Subcutaneous abdominal adipose tissue (tissue), 5 donors: ENCODE measurements around the gene DNAJB2.

Experiments
- H3K27ac ChIP-seq: one replicate; pipeline ENCODE4 v1.7.0; 2013; ENCODE audit warnings: low read depth, mild to moderate bottlenecking, inconsistent platforms, low read length, moderate library complexity
- H3K27me3 ChIP-seq, 5 donors: one replicate each; pipeline ENCODE4 v1.7.0; 2013; ENCODE audit warnings: low read length in 5 of 5, inconsistent platforms in 1 of 5; ENCODE audit not compliant: control insufficient read depth in 5 of 5, insufficient read depth in 4 of 5
- H3K36me3 ChIP-seq, 5 donors: one replicate each; pipeline ENCODE4 v1.7.0; 2013; ENCODE audit warnings: low read length in 5 of 5; ENCODE audit not compliant: control insufficient read depth in 5 of 5, insufficient read depth in 5 of 5
- H3K4me1 ChIP-seq, 5 donors: one replicate each; pipeline ENCODE4 v1.7.0; 2013; ENCODE audit warnings: low read length in 5 of 5, mild to moderate bottlenecking in 3 of 5, moderate library complexity in 1 of 5; ENCODE audit not compliant: control insufficient read depth in 5 of 5, insufficient read depth in 5 of 5
- H3K4me3 ChIP-seq, 5 donors: one replicate each; pipeline ENCODE4 v1.7.0; 2013; ENCODE audit warnings: low read length in 5 of 5, low read depth in 1 of 5
- H3K9ac ChIP-seq, 5 donors: one replicate each; pipeline ENCODE4 v1.7.0; 2013; ENCODE audit warnings: low read length in 5 of 5, mild to moderate bottlenecking in 4 of 5, moderate library complexity in 3 of 5
- H3K9me3 ChIP-seq, 5 donors: one replicate each; pipeline ENCODE4 v1.7.0; 2013; ENCODE audit warnings: low read length in 5 of 5; ENCODE audit not compliant: control insufficient read depth in 5 of 5
- donor health status: healthy.
- donor health status: healthy.
- donor health status: healthy.
- donor health status: healthy.
- donor health status: healthy.

The DNAJB2 gene

DNA sequence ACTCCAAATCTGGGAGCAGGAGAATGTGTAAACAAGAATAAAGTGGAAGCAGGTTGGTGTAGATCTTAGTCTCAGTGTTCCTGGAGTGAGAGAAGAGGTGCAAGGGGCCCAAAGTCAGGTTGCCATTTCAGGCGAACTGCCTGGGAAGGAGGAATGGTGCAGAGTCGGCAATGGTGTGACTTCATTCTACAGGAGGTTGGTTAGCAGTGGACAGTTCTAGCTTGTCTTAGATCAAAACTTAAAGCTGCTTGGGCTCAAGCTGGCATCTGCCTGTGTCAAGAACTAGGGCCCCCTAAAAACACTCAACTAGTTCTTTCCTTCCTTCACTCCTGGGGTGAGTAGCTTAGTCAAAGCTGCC, 30.3 kb upstream of the DNAJB2 start:
- no peak overlapping the region for H3K4me3 ChIP-seq
- peak overlapping the region; percentile 58 for H3K27ac ChIP-seq
- peak overlapping the region in 2 of 5 donors; percentile 9 to 28 for H3K9ac ChIP-seq
- no peaks in the 10 kb centered on the region for H3K9me3 ChIP-seq
- peaks cover 0 to 13% (median 11%) of the 10 kb centered on the region in 5 donors for H3K27me3 ChIP-seq
- peaks cover 9 to 74% (median 58%) of the 10 kb centered on the region in 5 donors for H3K4me1 ChIP-seq
- peaks cover 0 to 38% (median 15%) of the 10 kb centered on the region in 5 donors for H3K36me3 ChIP-seq

- Histone ChIP-seq H3K4me3 (peak overlapping the region in 1 of 5 donors; percentile 4), H3K9ac (peak overlapping the region in 3 of 5 donors; percentile 9 to 36 (median 28)), H3K36me3 (peaks cover 0 to 38% (median 15%) of the 10 kb centered on the region in 5 donors), H3K27me3 (peaks cover 0 to 18% (median 17%) of the 10 kb centered on the region in 5 donors), H3K4me1 (peaks cover 9 to 78% (median 63%) of the 10 kb centered on the region in 5 donors), H3K27ac (peak overlapping the region; percentile 58), H3K9me3 (no peaks in the 10 kb centered on the region)
These were observed 29.8 kb upstream of the DNAJB2 start for GRCh38 chr2:219249203-219249980.

- H3K4me1 ChIP-seq: peaks cover 9 to 76% (median 60%) of the 10 kb centered on the region in 5 donors
- peaks cover 0 to 38% (median 15%) of the 10 kb centered on the region in 5 donors for H3K36me3 ChIP-seq
- no peak overlapping the region for H3K9ac ChIP-seq
- no peak overlapping the region for H3K4me3 ChIP-seq
- no peaks in the 10 kb centered on the region for H3K9me3 ChIP-seq
- H3K27ac ChIP-seq: peak overlapping the region; percentile 58
- H3K27me3 ChIP-seq: peaks cover 0 to 25% (median 23%) of the 10 kb centered on the region in 5 donors
These were observed 29.0 kb upstream of the DNAJB2 start for GRCh38 chr2:219250049-219250781.

DNA sequence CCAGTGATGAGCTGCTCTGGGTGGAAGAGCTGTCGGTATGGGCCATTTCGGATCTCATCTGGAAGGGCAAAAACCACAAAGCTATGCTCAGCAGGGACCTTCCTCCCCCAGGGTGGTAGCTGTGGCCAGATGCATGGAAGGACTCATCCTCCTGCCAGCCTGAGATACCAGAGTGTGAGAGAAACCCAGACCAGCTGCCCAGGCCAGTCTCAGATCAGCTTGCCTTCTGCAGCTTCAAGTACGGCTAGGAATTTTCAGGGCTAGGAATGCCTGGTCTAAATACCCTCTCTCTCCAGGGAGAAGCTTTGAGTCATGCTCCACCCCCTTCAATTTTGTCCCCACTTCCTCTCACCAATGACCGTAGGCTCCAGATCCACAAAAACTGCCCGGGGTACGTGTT, 27.5 kb upstream of the DNAJB2 start:
- Histone ChIP-seq H3K27me3 (peaks cover 8 to 36% (median 28%) of the 10 kb centered on the region in 5 donors), H3K9ac (no peak overlapping the region), H3K4me3 (peak overlapping the region in 1 of 5 donors; percentile 77), H3K36me3 (peaks cover 0 to 36% (median 15%) of the 10 kb centered on the region in 5 donors), H3K27ac (no peak overlapping the region), H3K9me3 (no peaks in the 10 kb centered on the region), H3K4me1 (peaks cover 7 to 64% (median 51%) of the 10 kb centered on the region in 5 donors)

GRCh38 chr2:219252084-219252483, 27.1 kb upstream of the DNAJB2 start:
- peaks cover 7 to 60% (median 48%) of the 10 kb centered on the region in 5 donors for H3K4me1 ChIP-seq
- no peak overlapping the region for H3K27ac ChIP-seq
- peak overlapping the region in 2 of 5 donors; percentile 77 to 82 for H3K4me3 ChIP-seq
- peaks cover 0 to 32% (median 15%) of the 10 kb centered on the region in 5 donors for H3K36me3 ChIP-seq
- H3K9me3 ChIP-seq: no peaks in the 10 kb centered on the region
- H3K9ac ChIP-seq: no peak overlapping the region
- peaks cover 8 to 36% (median 28%) of the 10 kb centered on the region in 5 donors for H3K27me3 ChIP-seq

DNA sequence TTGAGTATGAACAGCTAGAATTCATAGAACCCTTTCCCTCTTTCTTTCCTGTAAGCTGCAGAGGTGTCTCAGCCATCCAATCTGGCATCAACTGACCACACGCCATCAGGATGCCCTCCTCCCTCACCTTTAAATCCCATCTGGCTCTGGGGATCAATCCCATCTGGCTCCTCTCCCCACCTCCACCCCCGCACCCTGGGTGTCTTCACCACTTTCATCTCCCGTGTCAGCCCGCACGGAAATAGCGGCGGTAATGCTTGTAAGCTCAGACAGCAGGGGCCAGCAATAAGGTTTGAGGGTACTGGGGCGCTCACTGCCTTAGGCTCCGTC, 26.6 kb upstream of the DNAJB2 start:
- Histone ChIP-seq H3K27ac (no peak overlapping the region), H3K9ac (peak overlapping the region in 2 of 5 donors; percentile 66 to 69), H3K4me3 (peak overlapping the region in 4 of 5 donors; percentile 36 to 82 (median 73))

GRCh38 chr2:219252900-219253752, 26.0 kb upstream of the DNAJB2 start, which contains the start of gene TUBA4B:
TUBA4B (plus strand) TSS chr2:219253243; CDS start chr2:219253408, 165 bp downstream.
- Histone ChIP-seq H3K4me1 (peaks cover 7 to 52% (median 40%) of the 10 kb centered on the region in 5 donors), H3K9me3 (no peaks in the 10 kb centered on the region), H3K4me3 (peak within 1 kb of the TSS; percentile 36 to 82 (median 69)), H3K9ac (peak within 1 kb of the TSS in 4 of 5 donors; percentile 20 to 69 (median 58)), H3K27me3 (peaks cover 8 to 36% (median 29%) of the 10 kb centered on the region in 5 donors), H3K27ac (no peak within 1 kb of the TSS), H3K36me3 (peaks cover 0 to 22% (median 8%) of the 10 kb centered on the region in 5 donors)

More for the DNA sequence above, 26.6 kb upstream of the DNAJB2 start:
- peaks cover 7 to 56% (median 44%) of the 10 kb centered on the region in 5 donors for H3K4me1 ChIP-seq
- H3K36me3 ChIP-seq: peaks cover 0 to 28% (median 14%) of the 10 kb centered on the region in 5 donors
- H3K9me3 ChIP-seq: no peaks in the 10 kb centered on the region
- H3K27me3 ChIP-seq: peaks cover 8 to 36% (median 28%) of the 10 kb centered on the region in 5 donors

DNA sequence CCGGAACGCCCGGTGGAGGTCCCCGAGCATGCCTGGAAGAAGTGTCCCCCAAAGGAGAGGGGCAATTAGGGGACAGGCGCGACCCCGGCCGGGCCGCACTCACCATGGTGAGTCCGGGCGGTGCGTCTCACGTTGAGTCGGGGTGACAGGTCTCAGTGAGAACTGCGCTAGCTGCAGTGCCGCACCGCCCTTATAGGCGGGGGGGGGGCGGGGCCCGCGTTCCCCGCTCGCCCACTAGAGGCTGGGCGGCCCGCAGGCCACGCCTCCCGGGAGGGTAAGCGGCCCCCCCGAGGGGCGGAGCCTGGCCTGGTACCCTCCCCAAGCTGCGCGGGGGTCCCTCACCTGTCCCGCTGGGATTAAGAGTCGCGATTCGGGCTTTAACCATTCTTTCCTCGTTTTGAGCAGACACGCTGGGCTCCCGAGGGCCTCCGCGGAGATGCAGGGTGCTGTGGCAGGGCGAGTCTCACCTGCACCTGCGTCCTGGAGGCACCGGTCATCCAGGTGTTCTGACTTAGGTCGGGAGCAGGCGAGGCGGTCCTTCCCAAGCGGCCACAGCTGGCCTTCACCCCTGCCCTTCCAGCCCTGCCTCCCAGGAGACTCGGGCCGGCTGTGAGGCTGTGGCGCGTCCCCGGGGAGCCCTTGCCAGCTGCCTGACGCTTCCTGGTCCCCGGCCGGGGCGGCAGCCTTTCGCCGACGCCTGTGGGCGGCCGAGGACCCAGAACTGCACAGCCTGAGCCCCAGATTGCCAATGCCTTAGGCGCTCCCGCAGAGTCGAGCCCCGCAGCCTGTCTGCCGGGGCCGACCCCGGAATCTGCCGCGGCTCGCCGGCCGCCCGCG, 25.2 kb upstream of the DNAJB2 start, which contains the start of gene TUBA4A:
TUBA4A (minus strand) TSS at position 166 of the 837 bp plus-strand sequence; CDS start at position 106, 60 bp downstream.
- peak within 1 kb of the TSS in 4 of 5 donors; percentile 20 to 69 (median 58) for H3K9ac ChIP-seq
- peaks cover 8 to 39% (median 35%) of the 10 kb centered on the region in 5 donors for H3K27me3 ChIP-seq
- H3K36me3 ChIP-seq: peaks cover 0 to 14% (median under 1%) of the 10 kb centered on the region in 5 donors
- H3K4me3 ChIP-seq: peak within 1 kb of the TSS; percentile 36 to 82 (median 69)
- no peaks in the 10 kb centered on the region for H3K9me3 ChIP-seq
- H3K27ac ChIP-seq: no peak within 1 kb of the TSS
- H3K4me1 ChIP-seq: peaks cover 7 to 49% (median 39%) of the 10 kb centered on the region in 5 donors
